Frontal cortex (tissue), 4 donors: ENCODE measurements around the gene ALG3. TPM values are rescaled to one million over a fixed set of nuclear protein-coding genes. Genes with fewer than 3 reads are reported as not detected.

Experiments used
- DNase-seq, 2 donors: peaks; one replicate each; pipeline ENCODE4 v3.0.0; 2012; ENCODE audit warnings: low spot score in 2 of 2
- FAIRE-seq: peaks from 2 replicates; lab custom pipeline; 2012; peaks lifted over from hg19 to GRCh38; lab: Jason Lieb, UNC
- total RNA-seq: library from RNA; depleted of rRNA; stranded (reverse); fragments of >200 nt; gene quantifications from one replicate; pipeline ENCODE4 v1.2.3, GENCODE V29; 2014
- donor health status: control.
- donor health status: control.
- donor health status: control.

Gene ALG3
- total RNA-seq, 1 donor from 2014 or later: 11.0 TPM

DNA sequence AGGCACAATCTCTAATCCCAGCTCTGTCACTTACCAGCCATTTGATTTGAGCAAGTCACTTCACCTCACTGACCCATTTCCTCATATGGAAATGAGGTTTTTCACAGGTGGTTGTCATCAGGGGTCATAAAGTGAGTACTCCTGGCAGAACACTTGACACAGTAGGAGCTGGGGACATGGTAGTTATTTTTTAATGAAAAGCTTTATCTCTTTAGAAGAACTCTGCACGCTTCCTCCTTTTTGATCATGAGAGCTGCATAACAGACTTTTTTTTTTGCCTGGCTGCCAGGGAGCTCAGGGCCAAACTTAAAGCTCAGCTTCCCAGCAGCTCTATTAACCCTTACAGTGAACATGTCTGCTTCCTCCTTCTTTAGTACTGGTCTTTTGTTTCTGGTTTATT, 11.0 kb downstream of the ALG3 start:
- FAIRE-seq: no peak

DNA sequence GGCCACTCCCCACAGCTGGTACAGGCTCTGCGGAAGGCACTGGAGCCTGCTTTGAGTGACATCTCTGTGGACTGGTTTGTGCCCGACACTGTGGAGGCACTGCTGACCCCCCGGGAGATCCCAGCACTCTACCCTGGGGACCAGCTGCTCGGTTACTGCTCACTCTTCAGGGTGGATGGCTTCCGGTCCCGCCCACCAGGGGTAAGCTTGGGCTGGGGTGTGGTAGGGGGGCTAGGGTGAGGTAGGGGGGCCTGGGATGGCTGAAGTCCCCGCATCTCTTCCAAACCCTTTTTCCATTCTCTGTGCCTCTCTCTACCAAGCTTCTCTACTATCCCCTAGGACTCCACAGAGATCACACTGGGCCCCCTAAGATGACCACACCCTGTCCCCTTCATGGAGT, 11.6 kb downstream of the ALG3 start:
- FAIRE-seq: no peak

More for the DNA sequence above, 11.0 kb downstream of the ALG3 start:
- peak in 1 of 2 donors; percentile 7 for DNase-seq

DNA sequence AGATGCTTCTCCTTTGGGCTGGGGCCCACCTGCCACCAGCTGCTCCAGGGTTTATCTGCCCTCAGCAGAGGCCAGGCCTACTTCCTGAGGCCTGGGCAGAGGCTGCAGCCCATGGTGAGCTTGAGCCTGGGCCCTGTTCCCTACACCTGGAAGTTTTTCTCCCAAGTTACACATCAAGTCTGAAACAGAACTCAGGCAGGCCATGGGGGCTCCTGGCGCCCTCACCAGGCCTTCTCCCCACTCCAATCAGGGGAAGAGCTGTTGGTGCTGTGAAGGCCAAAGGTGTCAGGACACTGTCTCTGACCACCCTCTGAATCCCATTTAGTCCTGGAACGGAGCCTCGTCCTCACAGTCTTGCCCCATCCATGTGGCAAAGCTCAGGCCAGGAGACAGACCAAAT, 12.1 kb downstream of the ALG3 start:
- FAIRE-seq (no peak), DNase-seq (no peak)

More for the DNA sequence above, 11.6 kb downstream of the ALG3 start:
- DNase-seq: peak in 1 of 2 donors; percentile 12

DNA sequence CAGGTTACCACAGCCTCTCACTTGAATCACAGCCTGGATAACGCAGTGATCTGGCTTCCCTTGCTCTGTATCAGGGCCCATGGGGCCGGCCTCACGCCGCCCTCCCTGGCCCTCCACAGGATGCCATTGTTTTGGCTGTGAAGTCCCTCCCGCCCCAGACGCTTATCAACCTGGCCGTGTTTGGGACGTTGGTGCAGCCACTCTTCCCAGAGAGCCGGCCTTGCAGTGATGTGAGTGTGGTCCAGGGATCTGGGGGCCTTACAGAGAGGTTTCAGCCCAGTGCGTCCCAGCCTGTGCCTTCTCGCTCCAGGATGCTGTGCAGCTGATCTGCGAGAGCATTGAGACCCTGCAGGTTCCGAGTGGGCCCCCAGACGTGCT, 12.7 kb downstream of the ALG3 start:
- no peak for FAIRE-seq
- peak in 1 of 2 donors; percentile 11 for DNase-seq

DNA sequence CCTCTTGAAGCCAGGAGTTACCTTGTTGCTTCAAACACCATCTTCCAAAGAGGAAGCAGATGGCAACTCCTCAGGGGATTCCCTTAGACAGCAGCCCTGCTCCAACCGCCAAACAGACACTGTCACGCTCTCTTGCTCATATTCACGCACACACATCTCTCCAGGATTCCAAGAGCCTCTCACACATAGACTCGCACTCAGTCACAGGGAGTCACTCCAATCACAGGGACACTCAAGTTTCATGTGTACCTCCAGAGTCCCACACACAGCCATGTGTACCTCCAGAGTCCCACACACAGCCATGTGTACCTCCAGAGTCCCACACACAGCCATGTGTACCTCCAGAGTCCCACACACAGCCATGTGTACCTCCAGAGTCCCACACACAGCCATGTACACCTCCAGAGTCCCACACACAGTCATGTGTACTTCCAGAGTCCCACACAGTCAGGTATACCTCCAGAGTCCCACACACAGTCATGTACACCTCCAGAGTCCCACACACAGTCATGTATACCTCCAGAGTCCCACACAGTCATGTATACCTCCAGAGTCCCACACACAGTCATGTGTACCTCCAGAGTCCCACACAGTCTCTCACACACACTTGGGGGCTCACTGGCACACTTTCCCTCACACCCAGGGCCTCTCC, 13.3 kb downstream of the ALG3 start:
- DNase-seq (peak in 1 of 2 donors; percentile 10), FAIRE-seq (no peak)

DNA sequence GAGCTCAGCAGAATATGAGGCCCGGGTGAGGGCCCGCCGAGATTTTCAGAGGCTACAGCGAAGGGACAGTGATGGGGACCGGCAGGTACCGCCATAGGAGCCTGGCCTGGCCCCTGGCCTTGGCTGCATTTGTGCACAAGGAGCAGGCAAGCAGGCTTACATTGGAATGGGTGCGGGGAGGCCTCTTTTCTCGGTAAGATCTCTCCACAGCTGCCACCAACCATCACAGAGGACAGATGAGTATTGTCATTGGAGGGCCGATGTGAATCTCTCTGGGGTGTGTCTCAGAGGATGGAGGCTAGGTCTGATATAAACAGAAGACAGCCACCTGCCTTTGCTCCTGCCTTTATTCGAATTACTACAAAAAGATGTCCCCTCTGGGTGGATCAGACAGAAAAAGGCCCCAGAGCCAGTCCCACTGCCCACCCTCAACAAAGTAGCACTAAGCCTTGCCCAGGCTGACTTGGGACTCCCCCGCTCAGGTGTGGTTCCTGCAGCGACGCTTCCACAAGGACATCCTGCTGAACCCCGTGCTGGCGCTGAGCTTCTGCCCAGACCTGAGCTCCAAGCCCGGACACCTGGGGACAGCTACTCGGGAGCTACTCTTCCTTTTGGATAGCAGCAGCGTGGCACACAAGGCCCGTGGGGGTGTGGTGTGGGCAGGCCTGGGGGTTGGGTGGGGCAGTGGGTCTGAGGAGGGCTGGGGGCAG, 13.9 kb downstream of the ALG3 start:
- DNase-seq: peak in 1 of 2 donors; percentile 26
- no peak for FAIRE-seq

DNA sequence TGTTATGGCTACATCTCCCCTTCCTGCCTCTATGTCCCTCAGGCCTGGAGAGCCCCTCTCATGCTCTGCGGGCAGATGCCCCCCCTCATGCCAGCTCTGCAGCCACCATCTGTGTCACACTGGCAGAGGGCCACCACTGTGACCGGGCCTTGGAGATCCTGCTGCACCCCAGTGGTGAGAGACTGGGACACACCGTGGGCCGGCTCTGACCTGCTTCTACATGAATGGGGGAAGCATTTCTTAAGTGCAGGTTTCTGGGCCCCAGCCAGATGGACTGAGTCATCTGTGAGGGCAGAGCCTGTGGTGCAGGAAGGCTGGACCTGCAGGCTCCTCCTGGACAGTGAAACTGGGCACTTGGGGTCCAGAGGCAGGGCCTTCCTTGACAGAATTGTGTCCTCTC, 14.5 kb downstream of the ALG3 start:
- peak; percentile 68 to 78 for DNase-seq
- FAIRE-seq: no peak

DNA sequence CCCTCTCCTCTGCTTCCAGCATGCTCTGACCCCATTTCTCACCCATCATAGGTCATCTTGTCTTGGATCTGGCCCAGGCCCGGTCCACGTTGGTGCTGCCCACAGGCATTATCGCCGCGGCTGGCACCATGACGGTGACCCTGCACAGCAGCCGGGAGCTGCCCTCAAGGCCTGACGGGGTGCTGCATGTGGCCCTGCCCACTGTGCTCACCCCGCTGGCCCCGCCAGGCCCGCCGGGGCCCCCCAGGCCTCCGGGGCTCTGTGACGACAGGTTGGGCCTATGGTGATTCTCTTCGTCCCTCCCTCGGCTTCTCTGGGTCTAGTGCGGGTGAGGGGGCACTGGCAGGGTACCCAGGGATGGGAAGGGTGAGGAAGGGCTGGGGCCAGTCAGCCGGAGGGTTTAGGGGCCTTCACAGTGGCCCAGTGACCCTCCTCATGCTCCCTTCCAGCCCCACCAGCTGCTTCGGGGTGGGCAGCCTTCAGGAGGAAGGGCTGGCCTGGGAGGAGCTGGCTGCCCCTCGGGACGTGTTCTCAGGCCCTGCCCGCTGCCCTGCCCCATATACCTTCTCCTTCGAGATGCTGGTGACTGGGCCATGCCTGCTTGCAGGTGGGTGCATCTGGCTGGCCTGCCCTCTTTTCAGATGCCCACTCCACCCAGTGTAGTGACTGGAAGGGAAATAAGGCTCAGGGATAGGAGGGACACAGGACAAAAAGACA, 15.5 kb downstream of the ALG3 start:
- DNase-seq (peak in 1 of 2 donors; percentile 17), FAIRE-seq (no peak)

DNA sequence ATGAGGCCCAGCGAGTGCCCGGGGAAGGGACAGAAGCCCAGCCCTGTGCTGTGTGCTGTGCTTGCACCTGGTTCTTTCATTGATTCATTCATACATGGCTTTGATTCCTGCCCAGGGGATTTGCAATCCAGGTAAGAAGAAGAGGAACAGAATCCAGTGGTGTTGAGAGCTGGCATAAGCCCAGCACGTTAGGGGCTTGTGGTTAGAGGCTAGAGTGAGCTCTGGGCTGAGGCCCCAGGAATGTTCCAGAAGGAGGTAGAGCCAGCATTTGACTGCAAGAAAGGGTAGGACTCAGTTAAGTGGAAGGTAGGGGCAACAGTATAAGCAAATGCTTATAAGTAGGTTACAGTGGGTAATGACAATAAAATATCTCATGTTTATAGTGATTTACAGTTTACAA, 17.1 kb downstream of the ALG3 start:
- DNase-seq: peak in 1 of 2 donors; percentile 29
- FAIRE-seq: no peak

DNA sequence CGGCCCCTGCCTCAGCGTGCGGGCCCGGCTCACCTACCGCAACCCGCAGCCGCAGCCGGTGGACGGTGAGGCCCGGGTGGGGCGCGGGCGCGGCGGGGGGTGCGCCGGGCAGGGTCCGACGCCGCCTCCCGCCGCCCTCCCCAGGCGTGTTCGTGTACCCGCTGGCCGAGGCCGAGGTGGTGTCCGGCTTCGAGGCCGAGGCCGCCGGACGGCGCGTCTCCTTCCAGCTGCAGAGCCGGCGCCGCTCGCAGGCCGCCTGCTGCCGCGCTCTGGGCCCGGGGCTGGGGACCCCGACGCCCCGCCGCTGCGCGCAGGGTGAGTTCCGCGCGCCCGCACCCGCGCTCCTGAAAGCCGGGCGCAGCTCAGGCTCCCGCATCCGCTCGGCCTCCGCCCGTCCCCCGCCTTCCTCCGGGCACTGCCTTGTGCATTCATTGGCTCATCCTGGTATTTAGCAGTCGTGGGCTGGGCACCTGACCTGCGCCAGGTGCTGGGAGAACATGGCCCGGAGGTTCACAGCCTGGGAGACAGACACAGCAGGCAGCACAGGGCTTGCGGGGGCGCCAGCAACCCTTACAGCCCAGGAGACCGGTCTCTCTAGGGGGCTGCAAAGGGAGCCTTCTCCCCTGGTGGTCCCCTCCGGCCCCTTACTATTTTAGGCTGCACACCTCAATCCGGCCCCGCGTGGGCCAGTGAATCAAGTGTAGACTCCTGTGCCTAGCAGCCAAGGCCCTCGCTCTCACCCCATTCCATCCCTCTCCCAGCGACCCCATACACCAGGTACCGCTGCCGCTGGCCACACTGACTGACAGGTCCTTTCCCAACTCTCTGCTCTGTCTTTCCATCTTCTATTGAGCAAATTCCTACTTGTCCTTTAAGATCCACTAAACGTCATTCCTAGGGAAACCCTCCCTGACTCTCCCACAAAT, 17.9 kb downstream of the ALG3 start:
- FAIRE-seq: no peak
- DNase-seq: no peak

DNA sequence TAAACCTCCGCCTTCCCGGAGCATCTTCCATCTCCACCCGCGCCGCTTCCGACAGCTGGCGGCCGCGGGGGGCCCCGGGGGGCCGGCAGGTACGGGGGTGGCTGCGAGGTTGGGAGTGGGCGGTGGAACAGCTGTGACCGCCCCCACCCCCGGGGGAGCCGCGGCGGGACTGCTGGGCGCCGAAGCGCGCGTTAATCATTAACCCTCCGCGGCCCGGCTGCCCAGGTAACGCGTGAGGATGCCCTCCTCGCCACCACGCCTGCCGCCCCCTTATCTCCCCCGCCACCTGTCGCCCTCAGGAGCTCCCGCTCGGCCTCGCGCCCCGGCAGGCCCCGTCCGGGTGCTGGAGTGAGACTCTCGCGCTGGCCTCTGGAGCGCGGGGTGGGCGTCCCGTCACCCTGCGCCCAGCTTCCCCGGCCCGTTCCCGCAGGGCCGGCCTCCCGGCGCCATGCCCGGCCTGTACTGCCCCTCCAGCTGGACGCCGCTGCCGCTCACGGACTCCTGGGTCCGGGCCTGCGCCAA, 18.6 kb downstream of the ALG3 start:
- DNase-seq: peak; percentile 54 to 55
- no peak for FAIRE-seq

DNA sequence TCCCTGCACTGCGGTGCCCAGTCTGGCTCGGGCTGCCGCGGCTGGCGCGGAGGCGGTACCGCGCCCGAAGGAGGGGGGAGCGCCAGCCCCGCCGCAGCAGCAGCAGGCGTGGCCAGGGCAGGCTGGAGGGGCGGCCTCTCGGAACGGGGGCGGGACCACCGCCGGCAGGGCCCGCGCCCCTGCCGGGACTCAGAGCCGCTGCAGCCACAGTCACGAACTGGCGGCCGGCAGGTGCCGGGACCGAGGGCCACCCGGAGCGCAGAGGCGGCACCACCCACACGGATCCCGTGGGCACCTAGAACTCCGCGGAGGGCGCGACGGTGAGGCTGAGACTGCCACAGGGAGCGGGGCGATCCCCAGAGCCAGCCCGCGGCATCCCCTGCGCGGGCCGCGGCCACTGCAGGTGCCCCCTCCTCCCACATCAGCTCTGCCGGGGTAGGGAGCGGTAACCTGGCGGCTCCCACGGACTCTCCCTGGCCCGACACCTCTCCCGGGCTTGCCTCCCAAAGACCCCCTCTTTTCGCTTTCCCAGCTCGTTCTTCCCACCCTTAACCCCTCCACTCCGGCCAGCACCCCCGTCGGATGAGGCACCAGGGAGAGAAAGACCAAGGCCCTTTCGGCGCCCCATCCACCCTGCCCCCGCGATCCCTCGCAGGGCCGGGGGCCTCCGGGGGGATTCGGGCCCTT, 19.2 kb downstream of the ALG3 start, which contains the start of gene VWA5B2:
VWA5B2 (plus strand) TSS at position 192 of the 687 bp plus-strand sequence. CDS start 944 bp downstream, outside the sequence.
- FAIRE-seq: no peak
- peak; percentile 83 for DNase-seq

DNA sequence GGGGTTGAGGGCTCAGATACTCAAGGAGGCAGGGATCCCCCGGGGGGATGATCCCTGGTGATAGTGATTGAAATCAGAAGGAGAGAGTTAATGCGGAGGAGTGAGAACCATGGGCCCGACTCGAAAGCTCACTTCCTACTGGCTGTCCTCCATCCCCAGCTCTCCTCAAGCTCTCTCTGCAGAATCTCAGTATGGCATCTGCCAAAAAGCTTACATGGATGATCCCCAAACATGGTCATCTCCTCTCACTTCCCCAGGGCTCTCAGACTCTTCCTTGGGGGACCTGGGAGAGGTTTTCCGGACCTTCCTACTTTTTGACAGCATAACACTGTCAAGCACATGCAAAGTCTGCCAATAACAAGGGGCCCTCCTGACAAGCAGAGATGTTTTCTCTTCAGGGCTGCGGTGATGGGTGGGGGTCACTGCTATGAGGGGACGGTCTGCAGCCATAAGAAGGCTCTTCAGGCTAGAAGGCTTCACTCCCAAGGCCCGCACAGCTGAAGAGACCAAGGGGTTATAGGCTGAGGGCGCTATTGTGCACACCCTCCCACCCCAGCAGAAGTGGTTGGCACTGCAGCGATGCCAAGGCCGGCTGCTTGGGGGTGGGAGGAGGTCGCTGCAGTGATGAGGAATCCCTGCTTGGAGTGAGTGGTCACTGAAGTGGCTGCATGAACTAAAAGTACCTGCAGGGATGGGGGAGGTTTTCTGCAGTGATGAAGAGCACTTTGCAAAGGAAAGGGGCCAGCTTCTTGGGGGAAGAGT, 20.2 kb downstream of the ALG3 start:
- FAIRE-seq (no peak), DNase-seq (peak in 1 of 2 donors; percentile 28)

DNA sequence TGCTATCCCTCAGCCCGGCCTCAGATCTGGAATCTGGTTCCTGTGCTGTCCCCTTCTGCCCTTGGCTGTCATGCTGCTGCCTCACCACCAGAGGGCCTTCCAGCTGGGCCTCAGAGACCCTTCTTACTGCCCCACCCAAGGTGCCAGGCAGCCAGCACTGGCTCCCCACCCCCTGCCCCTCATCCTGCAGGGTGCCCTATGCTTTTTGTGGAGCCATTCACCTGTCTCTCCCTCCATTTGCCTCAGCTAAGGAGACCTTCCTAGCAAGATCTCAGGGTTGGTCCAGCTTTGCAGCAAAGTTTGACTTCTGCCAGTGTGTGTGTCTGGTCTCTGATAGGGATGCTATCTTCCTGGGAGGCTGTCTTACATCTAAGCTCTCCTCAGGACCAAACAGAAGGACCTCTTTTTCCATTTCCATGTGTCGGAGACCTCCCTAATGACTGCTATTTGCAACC, 21.3 kb downstream of the ALG3 start:
- DNase-seq (peak; percentile 56 to 57), FAIRE-seq (no peak)

DNA sequence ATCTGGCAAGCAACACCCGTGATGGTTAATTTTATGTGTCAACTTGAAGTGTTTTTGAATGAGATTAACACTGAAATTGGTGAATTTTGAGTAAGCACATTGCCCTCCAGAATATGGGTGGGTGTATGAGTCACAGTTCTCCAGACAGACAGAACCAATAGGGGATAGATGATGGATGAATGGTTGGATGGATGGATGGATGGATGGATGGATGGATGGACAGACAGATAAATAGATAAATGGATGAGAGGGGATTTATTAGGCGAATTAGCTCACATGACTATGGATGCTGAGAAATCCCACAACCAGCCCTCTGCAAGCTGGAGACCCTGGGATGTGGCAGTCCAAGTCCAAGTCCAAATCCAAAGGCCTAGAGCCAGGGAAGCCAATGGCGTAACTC, 24.8 kb downstream of the ALG3 start:
- FAIRE-seq: no peak
- no peak for DNase-seq

DNA sequence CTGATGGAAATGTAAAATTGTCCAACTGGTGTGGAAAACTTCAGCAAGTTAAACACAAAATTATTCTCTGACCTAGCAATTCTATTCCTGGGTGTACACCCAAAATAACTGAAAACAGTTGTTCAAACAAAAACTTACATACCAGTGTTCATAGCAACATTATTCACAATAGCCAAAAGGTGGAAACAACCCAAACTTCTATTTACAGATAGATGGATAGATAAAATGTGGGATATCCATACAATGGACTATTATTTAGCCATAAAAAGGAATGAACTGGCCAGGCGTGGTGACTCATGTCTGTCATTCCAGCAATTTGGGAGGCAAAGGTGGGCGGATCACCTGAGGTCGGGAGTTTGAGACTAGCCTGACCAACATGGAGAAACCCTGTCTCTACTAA, 26.2 kb downstream of the ALG3 start:
- no peak for DNase-seq
- FAIRE-seq: no peak

DNA sequence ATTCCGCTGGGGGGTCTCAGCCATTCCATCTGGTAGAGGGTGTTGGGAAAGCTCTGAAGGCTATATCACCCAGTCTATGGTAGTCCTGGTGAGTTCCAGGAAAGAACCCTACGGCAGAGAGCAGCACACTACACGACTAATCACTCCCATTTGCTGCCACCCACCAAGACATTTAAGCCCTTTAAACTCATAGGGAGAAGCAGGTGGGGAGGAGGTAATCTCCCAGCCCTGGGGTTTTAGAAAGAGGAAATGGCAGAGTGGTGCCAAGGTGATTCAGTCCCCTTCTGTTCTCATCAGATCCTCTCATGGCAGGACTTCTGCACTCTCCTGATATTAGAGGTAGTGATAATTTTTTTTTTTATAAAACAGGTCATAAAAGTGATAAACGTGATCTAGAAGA, 29.9 kb downstream of the ALG3 start:
- no peak for FAIRE-seq
- no peak for DNase-seq

DNA sequence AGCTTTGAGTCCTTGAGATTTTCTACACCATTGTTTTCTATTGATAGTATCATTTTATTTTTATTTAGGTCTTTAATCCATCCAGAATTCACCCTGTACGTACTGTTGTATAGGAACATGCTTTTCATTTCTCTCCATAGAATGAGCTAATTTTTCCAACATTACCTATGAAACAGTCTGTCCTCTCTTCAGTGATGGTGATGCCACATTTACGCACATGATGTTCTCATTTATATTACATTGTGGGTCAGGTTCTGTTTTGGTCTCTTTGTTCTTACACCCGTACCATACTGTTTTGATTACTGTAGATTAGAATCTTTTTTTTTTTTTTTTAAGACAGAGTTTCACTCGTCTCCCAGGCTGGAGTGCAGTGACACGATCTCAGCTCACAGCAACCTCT, 37.0 kb downstream of the ALG3 start:
- no peak for DNase-seq
- FAIRE-seq: no peak
